HepG2 (cell line): ENCODE measurements around the gene CSNK1D. TPM values are rescaled to one million over a fixed set of nuclear protein-coding genes. Genes with fewer than 3 reads are reported as not detected.
A peak's percentile ranks its signal among the peaks of the same experiment; 100 is the strongest.

Experiments used
- CC2D1A ChIP-seq: sonication (generic); formaldehyde crosslinking; IDR thresholded peaks from 2 replicates; pipeline ENCODE4 v1.8.1; 2023; ENCODE audit warnings: mild to moderate bottlenecking, missing genetic modification reagents
- CHCHD3 ChIP-seq: sonication (generic); formaldehyde crosslinking; IDR thresholded peaks from 2 replicates; pipeline ENCODE4 v1.8.0; 2022; ENCODE audit warnings: mild to moderate bottlenecking, missing genetic modification reagents, moderate library complexity
- CHD2 ChIP-seq: IDR thresholded peaks from 2 replicates; pipeline ENCODE4 v1.6.1; 2011; ENCODE audit warnings: low read depth, low read length, improper control_type of control experiment
- FOXJ3 ChIP-seq: sonication (generic); formaldehyde crosslinking; IDR thresholded peaks from 2 replicates; pipeline ENCODE4 v1.4.0; 2020; ENCODE audit warnings: missing genetic modification reagents, mild to moderate bottlenecking, borderline replicate concordance
- GATA4 ChIP-seq: sonication (generic); IDR thresholded peaks from 2 replicates; pipeline ENCODE4 v1.6.1; 2016; ENCODE audit warnings: antibody characterized with exemption, low read depth, borderline replicate concordance
- HES4 ChIP-seq: sonication (generic); formaldehyde crosslinking; IDR thresholded peaks from 2 replicates; pipeline ENCODE4 v1.9.0; 2021; ENCODE audit warnings: mild to moderate bottlenecking, missing genetic modification reagents, borderline replicate concordance
- JUN ChIP-seq: sonication (generic); formaldehyde crosslinking; IDR thresholded peaks from 2 replicates; pipeline ENCODE4 v1.4.0; 2020; ENCODE audit warnings: mild to moderate bottlenecking, missing genetic modification reagents
- SIN3A ChIP-seq: IDR thresholded peaks from 2 replicates; pipeline ENCODE4 v1.6.1; 2011; ENCODE audit warnings: low read depth, mild to moderate bottlenecking, control low read depth, low read length, borderline replicate concordance
- TBP ChIP-seq: sonication (generic); formaldehyde crosslinking; IDR thresholded peaks from 2 replicates; pipeline ENCODE4 v1.5.0; 2020; ENCODE audit warnings: missing genetic modification reagents
- TP53 ChIP-seq: sonication (generic); formaldehyde crosslinking; conservative IDR thresholded peaks from 2 replicates; pipeline ENCODE4 v1.4.0; 2020; ENCODE audit warnings: missing genetic modification reagents
- ZC3H13 ChIP-seq: sonication (generic); formaldehyde crosslinking; IDR thresholded peaks from 2 replicates; pipeline ENCODE4 v1.8.1; 2023; ENCODE audit warnings: mild to moderate bottlenecking, missing genetic modification reagents, moderate library complexity
- ZFP36 ChIP-seq: fragments of 150-350 bp; IDR thresholded peaks from 2 replicates; pipeline ENCODE4 v1.6.1; 2018; ENCODE audit warnings: borderline replicate concordance, low read length, low read depth; ENCODE audit not compliant: partially characterized antibody
- ZMAT3 ChIP-seq: sonication (generic); formaldehyde crosslinking; conservative IDR thresholded peaks from 2 replicates; pipeline ENCODE4 v1.7.0; 2021; ENCODE audit warnings: missing genetic modification reagents
- ZNF230 ChIP-seq: sonication (generic); formaldehyde crosslinking; IDR thresholded peaks from 2 replicates; pipeline ENCODE4 v1.4.0; 2020; ENCODE audit warnings: mild to moderate bottlenecking, missing genetic modification reagents
- ZNF274 ChIP-seq: sonication (generic); formaldehyde crosslinking; IDR thresholded peaks from 2 replicates; pipeline ENCODE4 v1.5.1; 2020; ENCODE audit warnings: mild to moderate bottlenecking, missing genetic modification reagents
- ZNF292 ChIP-seq: sonication (generic); formaldehyde crosslinking; IDR thresholded peaks from 2 replicates; pipeline ENCODE4 v1.8.1; 2022; ENCODE audit warnings: mild to moderate bottlenecking, low read depth, missing genetic modification reagents, borderline replicate concordance
- ZNF331 ChIP-seq: sonication (generic); formaldehyde crosslinking; IDR thresholded peaks from 2 replicates; pipeline ENCODE4 v1.4.0; 2020; ENCODE audit warnings: missing genetic modification reagents
- ZNF382 ChIP-seq: sonication (generic); formaldehyde crosslinking; IDR thresholded peaks from 2 replicates; pipeline ENCODE4 v1.5.0; 2020; ENCODE audit warnings: missing genetic modification reagents, mild to moderate bottlenecking, borderline replicate concordance
- ZNF557 ChIP-seq: sonication (generic); formaldehyde crosslinking; IDR thresholded peaks from 2 replicates; pipeline ENCODE4 v1.4.0; 2020; ENCODE audit warnings: missing genetic modification reagents
- ZNF678 ChIP-seq: sonication (generic); formaldehyde crosslinking; IDR thresholded peaks from 2 replicates; pipeline ENCODE4 v1.4.0; 2020; ENCODE audit warnings: mild to moderate bottlenecking, missing genetic modification reagents
- ZNF703 ChIP-seq: sonication (generic); formaldehyde crosslinking; IDR thresholded peaks from 2 replicates; pipeline ENCODE4 v1.5.1; 2020; ENCODE audit warnings: missing genetic modification reagents, mild to moderate bottlenecking, moderate library complexity, borderline replicate concordance
- ZNF776 ChIP-seq: sonication (generic); formaldehyde crosslinking; IDR thresholded peaks from 2 replicates; pipeline ENCODE4 v1.4.0; 2020; ENCODE audit warnings: mild to moderate bottlenecking, missing genetic modification reagents
- polyA plus RNA-seq, 8 experiments: library from polyadenylated mRNA; depleted of rRNA in 3 of 8; stranded (reverse) in 7 of 8; unstranded in 1 of 8; fragments of >200 nt; fragmentation: Illumina TruSeq in 4 of 8; extraction: Trizol in 4 of 8; gene quantifications; 2 replicates each; pipeline versions ENCODE4 v1.2.1 to v1.2.3, GENCODE V29; 2011 to 2016; ENCODE audit warnings: low read depth in 4 of 8, missing spikeins in 1 of 8, mixed read lengths in 1 of 8; ENCODE audit not compliant: insufficient read depth in 1 of 8
- total RNA-seq, 5 experiments: library from RNA; depleted of rRNA; stranded (reverse); fragments of >200 nt; fragmentation: Illumina TruSeq; extraction: Trizol; gene quantifications; 2 replicates each; pipeline ENCODE4 v1.2.3, GENCODE V29; 2016; ENCODE audit warnings: low read depth in 1 of 5
- TF ChIP-seq, protein P1 (sequence below): IDR thresholded peaks from 2 replicates; pipeline ENCODE4 v1.6.1; 2016; ENCODE audit warnings: control low read depth
- TF ChIP-seq, protein P2 (sequence below): IDR thresholded peaks from 2 replicates; pipeline ENCODE4 v1.6.1; 2016; ENCODE audit warnings: missing genetic modification reagents, missing compliant biosample characterization
- TF ChIP-seq, protein P3 (sequence below): sonication (generic); formaldehyde crosslinking; IDR thresholded peaks from 2 replicates; pipeline ENCODE4 v1.5.0; 2020; ENCODE audit warnings: missing genetic modification reagents

Gene CSNK1D
- total and polyA plus RNA-seq, 2 of the 13 experiments (the other 11 are each of a cell fraction or from before 2014, with no cell fraction given) = 31.5 to 128 TPM

DNA sequence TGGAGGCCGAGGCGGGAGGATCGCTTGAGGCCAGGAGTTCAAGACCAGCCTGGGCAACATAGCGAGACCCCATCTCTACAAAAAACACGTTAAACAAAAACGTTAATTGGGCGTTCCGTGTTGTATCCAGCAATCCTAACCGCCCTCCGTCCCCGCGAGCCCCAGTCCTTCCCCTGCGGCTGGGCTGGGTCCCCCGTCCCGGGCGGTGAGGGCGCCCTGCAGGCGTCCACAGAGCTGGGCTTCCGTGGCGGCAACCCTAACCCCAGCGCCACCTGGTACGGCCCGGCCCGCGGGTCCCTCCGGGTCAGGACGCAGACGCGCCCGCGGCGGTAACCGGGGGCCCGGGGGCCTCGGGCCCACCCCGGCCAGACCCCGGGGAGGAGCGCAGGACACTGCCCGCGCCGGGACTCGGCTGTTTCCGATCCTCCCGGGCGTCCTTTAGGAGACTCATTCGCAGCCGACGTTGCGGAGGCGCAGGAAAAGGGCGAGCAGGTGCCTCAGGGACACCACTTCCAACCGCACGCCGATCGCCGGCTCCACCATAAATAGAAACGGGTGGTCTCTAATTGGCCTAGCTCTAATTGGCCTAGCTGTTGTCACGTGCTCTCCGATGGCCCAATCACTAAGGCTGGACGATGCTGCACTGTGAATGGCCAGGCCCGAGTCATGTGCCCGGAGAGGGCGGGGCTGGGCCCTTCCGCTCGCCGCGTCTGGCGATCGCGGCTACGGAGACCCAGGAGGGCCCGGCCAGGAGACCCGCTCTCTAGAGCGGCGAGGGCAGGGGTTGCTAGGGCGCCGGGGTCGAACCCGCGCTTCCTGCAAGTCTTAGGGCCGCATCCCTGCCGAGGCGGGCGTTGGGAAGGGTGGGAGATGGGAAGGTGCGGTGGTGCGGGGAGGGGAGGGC lies 19.0 kb upstream of the CSNK1D start (continued):
- TF ChIP-seq, protein P1, sequence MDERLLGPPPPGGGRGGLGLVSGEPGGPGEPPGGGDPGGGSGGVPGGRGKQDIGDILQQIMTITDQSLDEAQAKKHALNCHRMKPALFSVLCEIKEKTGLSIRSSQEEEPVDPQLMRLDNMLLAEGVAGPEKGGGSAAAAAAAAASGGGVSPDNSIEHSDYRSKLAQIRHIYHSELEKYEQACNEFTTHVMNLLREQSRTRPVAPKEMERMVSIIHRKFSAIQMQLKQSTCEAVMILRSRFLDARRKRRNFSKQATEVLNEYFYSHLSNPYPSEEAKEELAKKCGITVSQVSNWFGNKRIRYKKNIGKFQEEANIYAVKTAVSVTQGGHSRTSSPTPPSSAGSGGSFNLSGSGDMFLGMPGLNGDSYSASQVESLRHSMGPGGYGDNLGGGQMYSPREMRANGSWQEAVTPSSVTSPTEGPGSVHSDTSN (CRISPR knock-in tag) = no peak
- TF ChIP-seq, protein P2, sequence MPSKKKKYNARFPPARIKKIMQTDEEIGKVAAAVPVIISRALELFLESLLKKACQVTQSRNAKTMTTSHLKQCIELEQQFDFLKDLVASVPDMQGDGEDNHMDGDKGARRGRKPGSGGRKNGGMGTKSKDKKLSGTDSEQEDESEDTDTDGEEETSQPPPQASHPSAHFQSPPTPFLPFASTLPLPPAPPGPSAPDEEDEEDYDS (CRISPR knock-in tag) = peak; percentile 100
- TF ChIP-seq ZC3H13 (CRISPR knock-in tag) (peak; percentile 90), ZNF331 (CRISPR knock-in tag) (peak; percentile 53), CC2D1A (CRISPR knock-in tag) (0 out of 2 replicates have a peak, but pooled peaks have one; percentile 42), TP53 (CRISPR knock-in tag) (no peak), ZMAT3 (CRISPR knock-in tag) (peak; percentile 57; the same call in 1 of the 2 replicates), ZNF292 (no peak), ZNF557 (CRISPR knock-in tag) (no peak), FOXJ3 (CRISPR knock-in tag) (no peak), ZNF230 (CRISPR knock-in tag) (peak; percentile 74; the same call in 1 of the 2 replicates), CHD2 (peak; percentile 43; the same call in 1 of the 2 replicates), GATA4 (peak; percentile 84), JUN (CRISPR knock-in tag) (peak; percentile 38; the same call in 1 of the 2 replicates), TBP (no peak), ZFP36 (no peak), SIN3A (peak; percentile 95), ZNF382 (CRISPR knock-in tag) (0 out of 2 replicates have a peak, but pooled peaks have one; percentile 59), CHCHD3 (CRISPR knock-in tag) (0 out of 2 replicates have a peak, but pooled peaks have one; percentile 70), ZNF703 (peak; percentile 69; the same call in 1 of the 2 replicates), HES4 (CRISPR knock-in tag) (no peak), ZNF776 (CRISPR knock-in tag) (0 out of 2 replicates have a peak, but pooled peaks have one; percentile 14), ZNF274 (no peak; the same call in none of the 2 replicates), ZNF678 (CRISPR knock-in tag) (peak; percentile 90; the same call in 1 of the 2 replicates)
- TF ChIP-seq, protein P3, sequence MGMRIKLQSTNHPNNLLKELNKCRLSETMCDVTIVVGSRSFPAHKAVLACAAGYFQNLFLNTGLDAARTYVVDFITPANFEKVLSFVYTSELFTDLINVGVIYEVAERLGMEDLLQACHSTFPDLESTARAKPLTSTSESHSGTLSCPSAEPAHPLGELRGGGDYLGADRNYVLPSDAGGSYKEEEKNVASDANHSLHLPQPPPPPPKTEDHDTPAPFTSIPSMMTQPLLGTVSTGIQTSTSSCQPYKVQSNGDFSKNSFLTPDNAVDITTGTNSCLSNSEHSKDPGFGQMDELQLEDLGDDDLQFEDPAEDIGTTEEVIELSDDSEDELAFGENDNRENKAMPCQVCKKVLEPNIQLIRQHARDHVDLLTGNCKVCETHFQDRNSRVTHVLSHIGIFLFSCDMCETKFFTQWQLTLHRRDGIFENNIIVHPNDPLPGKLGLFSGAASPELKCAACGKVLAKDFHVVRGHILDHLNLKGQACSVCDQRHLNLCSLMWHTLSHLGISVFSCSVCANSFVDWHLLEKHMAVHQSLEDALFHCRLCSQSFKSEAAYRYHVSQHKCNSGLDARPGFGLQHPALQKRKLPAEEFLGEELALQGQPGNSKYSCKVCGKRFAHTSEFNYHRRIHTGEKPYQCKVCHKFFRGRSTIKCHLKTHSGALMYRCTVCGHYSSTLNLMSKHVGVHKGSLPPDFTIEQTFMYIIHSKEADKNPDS (CRISPR knock-in tag) = peak; percentile 86
